D721Med (cell line): Measurements from ENCODE around the gene SMURF2.
"Not testable (repeated sequence)": the region's sequence is repeated elsewhere in the genome, so short reads cannot be mapped to it uniquely, and the experiment has no call there.

Source experiments
- DNase-seq: peaks from one replicate; pipeline ENCODE4 v3.0.0; 2011; ENCODE audit warnings: low spot score; ENCODE audit not compliant: insufficient read length
- FAIRE-seq: peaks from 2 replicates; lab custom pipeline; 2011; peaks lifted over from hg19 to GRCh38; lab: Jason Lieb, UNC
- TF ChIP-seq, protein P1 (sequence below): IDR thresholded peaks from 2 replicates; pipeline ENCODE4 v1.5.1; 2012; ENCODE audit warnings: mild to moderate bottlenecking, control low read depth; ENCODE audit not compliant: insufficient read depth; ENCODE audit errors: missing control alignments

Gene SMURF2

GRCh38 chr17:64583038-64583437 lies 79.1 kb downstream of the SMURF2 start:
- FAIRE-seq, result no peak
- TF ChIP-seq, protein P1, sequence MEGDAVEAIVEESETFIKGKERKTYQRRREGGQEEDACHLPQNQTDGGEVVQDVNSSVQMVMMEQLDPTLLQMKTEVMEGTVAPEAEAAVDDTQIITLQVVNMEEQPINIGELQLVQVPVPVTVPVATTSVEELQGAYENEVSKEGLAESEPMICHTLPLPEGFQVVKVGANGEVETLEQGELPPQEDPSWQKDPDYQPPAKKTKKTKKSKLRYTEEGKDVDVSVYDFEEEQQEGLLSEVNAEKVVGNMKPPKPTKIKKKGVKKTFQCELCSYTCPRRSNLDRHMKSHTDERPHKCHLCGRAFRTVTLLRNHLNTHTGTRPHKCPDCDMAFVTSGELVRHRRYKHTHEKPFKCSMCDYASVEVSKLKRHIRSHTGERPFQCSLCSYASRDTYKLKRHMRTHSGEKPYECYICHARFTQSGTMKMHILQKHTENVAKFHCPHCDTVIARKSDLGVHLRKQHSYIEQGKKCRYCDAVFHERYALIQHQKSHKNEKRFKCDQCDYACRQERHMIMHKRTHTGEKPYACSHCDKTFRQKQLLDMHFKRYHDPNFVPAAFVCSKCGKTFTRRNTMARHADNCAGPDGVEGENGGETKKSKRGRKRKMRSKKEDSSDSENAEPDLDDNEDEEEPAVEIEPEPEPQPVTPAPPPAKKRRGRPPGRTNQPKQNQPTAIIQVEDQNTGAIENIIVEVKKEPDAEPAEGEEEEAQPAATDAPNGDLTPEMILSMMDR, result no peak
- no peak for DNase-seq

DNA sequence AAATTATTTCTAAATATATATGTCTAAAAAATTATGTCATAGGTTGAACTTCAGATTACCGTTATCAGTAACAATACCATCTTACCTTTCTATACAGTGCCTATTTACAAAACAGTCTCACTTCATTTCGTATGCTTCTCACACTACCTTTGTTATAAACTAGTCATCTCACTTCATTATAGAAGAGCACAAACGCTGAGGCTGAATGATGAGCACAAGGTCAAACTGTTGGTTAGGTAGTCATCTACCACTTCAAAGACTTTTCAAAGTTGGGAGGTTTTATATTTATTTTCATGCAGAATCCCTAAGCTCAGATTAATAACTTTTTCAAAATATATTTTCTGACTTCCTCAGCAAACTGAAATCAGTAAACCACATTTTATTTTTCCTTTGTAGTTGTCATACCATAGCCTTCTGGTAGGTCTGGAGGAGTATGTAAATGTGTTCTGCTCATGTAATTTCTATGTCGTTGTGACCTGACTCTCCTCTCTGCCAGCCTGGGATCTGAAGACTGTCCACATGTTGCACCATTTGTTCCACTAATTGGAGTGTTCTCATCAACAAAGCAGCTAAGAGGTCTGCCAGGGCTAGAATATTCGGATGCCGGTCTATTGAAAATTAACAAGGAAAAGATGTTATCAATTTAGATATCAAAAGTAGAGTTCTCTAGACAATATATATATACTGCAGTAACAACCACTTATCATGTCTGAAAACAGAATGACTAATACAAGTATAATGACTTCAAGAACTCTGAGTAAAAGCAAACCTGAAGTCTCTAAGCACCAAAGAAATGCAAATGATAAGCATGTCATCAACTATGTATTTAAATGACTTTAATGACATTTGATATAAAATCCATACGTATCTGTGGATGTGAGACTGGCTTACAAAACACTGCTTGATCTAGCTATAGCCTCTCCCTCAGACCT lies 81.5 kb downstream of the SMURF2 start:
- TF ChIP-seq, protein P1, result no peak
- DNase-seq (no peak), FAIRE-seq (no peak)

DNA sequence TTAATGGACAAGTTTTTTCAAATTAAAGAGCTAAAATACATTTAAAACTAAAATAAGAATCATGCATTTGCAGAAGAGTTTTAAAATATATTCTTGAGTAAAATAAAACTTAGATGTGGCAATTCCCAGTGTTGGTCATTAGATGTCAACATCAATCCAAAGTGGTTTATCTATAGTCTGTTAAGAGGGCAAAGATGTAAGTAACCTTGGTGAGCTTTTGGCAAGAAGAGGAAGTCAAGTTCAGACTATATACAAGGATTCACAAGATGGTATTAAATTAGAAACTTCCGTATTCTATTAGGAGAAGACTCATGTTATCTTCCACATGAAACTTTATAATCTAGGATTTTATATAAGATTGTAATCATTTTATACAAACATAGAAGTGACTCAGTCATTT lies 82.2 kb downstream of the SMURF2 start:
- FAIRE-seq, result no peak
- no peak for DNase-seq
- TF ChIP-seq, protein P1, result no peak

- DNase-seq, FAIRE-seq: not testable (repeated sequence)
Observed at GRCh38 chr17:64577025-64577424, 85.1 kb downstream of the SMURF2 start.

DNA sequence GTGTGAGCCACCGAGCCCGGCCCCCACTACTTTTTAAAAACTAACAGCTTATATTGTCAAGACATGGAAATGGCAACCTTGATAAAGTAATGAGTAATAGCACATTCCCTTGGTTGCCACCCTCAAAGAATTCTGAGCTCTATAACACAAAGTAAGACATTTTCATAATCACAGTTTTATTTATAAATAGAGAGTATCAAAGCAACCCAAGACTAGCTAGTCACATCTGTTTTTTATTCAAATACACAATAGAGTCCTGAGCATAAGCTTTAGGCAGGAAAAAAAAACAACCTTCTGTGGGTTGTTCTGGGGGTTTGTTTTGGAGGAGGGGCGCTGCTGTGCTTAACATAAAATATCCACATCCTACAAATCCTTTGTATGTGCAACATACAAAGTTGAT lies 86.7 kb downstream of the SMURF2 start:
- TF ChIP-seq, protein P1, result no peak
- DNase-seq, result no peak
- FAIRE-seq, result no peak

DNA sequence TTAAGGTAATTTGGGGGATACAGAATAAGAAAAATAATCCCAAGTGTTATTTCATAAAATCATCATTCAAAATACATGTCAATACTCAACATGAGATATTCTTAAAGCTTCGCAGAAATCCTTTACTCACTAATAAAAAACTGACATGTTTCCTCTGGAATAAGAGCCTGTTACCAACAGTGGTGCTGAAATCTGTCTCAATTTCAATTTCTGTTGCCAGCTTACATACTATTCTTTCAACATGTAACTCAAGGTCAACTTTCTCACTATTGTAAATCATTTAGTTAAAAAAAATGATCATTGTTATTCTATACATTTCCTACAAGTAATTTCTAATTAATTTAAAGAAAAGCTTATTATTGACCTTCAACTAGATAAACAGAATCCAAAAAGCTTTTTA lies 87.5 kb downstream of the SMURF2 start:
- FAIRE-seq, result no peak
- DNase-seq, result no peak
- TF ChIP-seq, protein P1, result no peak

DNA sequence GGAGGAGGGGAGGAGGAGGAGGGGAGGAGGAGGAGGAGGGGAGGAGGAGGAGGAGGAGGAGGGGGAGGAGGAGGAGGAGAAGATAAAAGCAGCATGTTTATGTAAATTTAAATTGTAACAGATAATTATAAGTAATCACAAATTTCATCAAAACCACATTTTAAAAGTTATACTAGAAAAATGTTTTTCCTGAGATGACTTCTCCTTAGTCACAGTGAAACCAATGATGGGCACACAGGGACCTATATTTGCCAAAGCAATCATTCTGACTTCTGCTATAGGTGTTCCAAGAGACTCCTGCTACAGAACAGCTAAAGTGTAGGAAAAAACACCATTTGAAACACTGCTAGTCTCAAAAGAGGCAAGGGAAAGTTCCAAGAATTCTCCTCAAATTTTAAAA lies 88.9 kb downstream of the SMURF2 start:
- FAIRE-seq (no peak), DNase-seq (no peak)
- TF ChIP-seq, protein P1, result no peak
